ENCODE measurements around the gene VDAC1. TPM values are rescaled to one million over a fixed set of nuclear protein-coding genes. Genes with fewer than 3 reads are reported as not detected.
A peak's percentile ranks its signal among the peaks of the same experiment; 100 is the strongest.

The VDAC1 gene
- total RNA-seq, 8 experiments from 2014 or later: 157 to 304 (median 187) TPM

GRCh38 chr5:133953568-133954145, 51.1 kb downstream of the VDAC1 start:
- no peaks in the 10 kb centered on the region for H3K4me1 ChIP-seq (replicated peaks in 1 of 2)
- WGBS, 10 experiments: 80 to 100% (median 83%) methylated on average over 1 to 8 of the region's 10 CpGs; no CpG with 5 or more reads in 5 of the 10 experiments
- no peak overlapping the region for H3K27ac ChIP-seq
- in situ Hi-C loops (cut with MboI; ENCODE audit: low pct_unique_long_range_greater_than_20kb in 2 of 9, low sequenced_read_pairs in 9 of 9, unreplicated experiment in 9 of 9): no loop called here
- no peak overlapping the region for H3K4me3 ChIP-seq
- no peak for ATAC-seq (replicated peaks in 6 of 8)

GRCh38 chr5:133952729-133953567, 51.8 kb downstream of the VDAC1 start:
- H3K4me1 ChIP-seq (replicated peaks in 1 of 2): no peaks in the 10 kb centered on the region
- in situ Hi-C loops (cut with MboI; ENCODE audit: low pct_unique_long_range_greater_than_20kb in 2 of 9, low sequenced_read_pairs in 9 of 9, unreplicated experiment in 9 of 9): no loop called here
- ATAC-seq (replicated peaks in 6 of 8): peak in 2 of 8 experiments; percentile 97 to 98
- H3K4me3 ChIP-seq: no peak overlapping the region
- H3K27ac ChIP-seq: no peak overlapping the region
- 19 to 78% (median 49%) methylated on average over 1 to 6 of the region's 10 CpGs; no CpG with 5 or more reads in 6 of the 10 experiments for WGBS, 10 experiments

GRCh38 chr5:133950821-133951612, 53.8 kb downstream of the VDAC1 start:
- in situ Hi-C loops (cut with MboI; ENCODE audit: low pct_unique_long_range_greater_than_20kb in 2 of 9, low sequenced_read_pairs in 9 of 9, unreplicated experiment in 9 of 9): no loop called here
- 75 to 100% (median 89%) methylated on average over 1 to 7 of the region's 7 CpGs for WGBS, 10 experiments
- ATAC-seq (replicated peaks in 6 of 8): no peak
- Histone ChIP-seq H3K4me1 (replicated peaks in 1 of 2) (no peaks in the 10 kb centered on the region), H3K27ac (no peak overlapping the region), H3K4me3 (no peak overlapping the region)

- ATAC-seq (replicated peaks in 6 of 8): no peak
- H3K27ac ChIP-seq: no peak overlapping the region
- H3K4me1 ChIP-seq (replicated peaks in 1 of 2): no peaks in the 10 kb centered on the region
- H3K4me3 ChIP-seq: no peak overlapping the region
- in situ Hi-C loops (cut with MboI; ENCODE audit: low pct_unique_long_range_greater_than_20kb in 2 of 9, low sequenced_read_pairs in 9 of 9, unreplicated experiment in 9 of 9): loop anchor here in 2 of 9 experiments (25.0 kb wide), 1 partner anchor 836 kb away; no protein-coding TSS in a partner anchor
Observed at GRCh38 chr5:133948721-133949120, 56.1 kb downstream of the VDAC1 start.

- WGBS, 10 experiments: 20 to 87% (median 79%) methylated on average over 1 to 5 of the region's 5 CpGs; no CpG with 5 or more reads in 3 of the 10 experiments
- no peak overlapping the region for H3K27ac ChIP-seq
- no peak overlapping the region for H3K4me3 ChIP-seq
- no peak for ATAC-seq (replicated peaks in 6 of 8)
- no peaks in the 10 kb centered on the region for H3K4me1 ChIP-seq (replicated peaks in 1 of 2)
- in situ Hi-C loops (cut with MboI; ENCODE audit: low pct_unique_long_range_greater_than_20kb in 2 of 9, low sequenced_read_pairs in 9 of 9, unreplicated experiment in 9 of 9): loop anchor here in 2 of 9 experiments (25.0 kb wide), 1 partner anchor 835 kb away; no protein-coding TSS in a partner anchor
Observed at GRCh38 chr5:133947431-133947841, 57.3 kb downstream of the VDAC1 start.

GRCh38 chr5:133945568-133945967, 59.2 kb downstream of the VDAC1 start:
- H3K27ac ChIP-seq: no peak overlapping the region
- no peak overlapping the region for H3K4me3 ChIP-seq
- no peaks in the 10 kb centered on the region for H3K4me1 ChIP-seq (replicated peaks in 1 of 2)
- 57 to 100% (median 100%) methylated on average over 1 to 2 of the region's 3 CpGs; no CpG with 5 or more reads in 5 of the 10 experiments for WGBS, 10 experiments
- no peak for ATAC-seq (replicated peaks in 6 of 8)
- in situ Hi-C loops (cut with MboI; ENCODE audit: low pct_unique_long_range_greater_than_20kb in 2 of 9, low sequenced_read_pairs in 9 of 9, unreplicated experiment in 9 of 9): loop anchor here in 2 of 9 experiments (25.0 kb wide), 1 partner anchor 833 kb away; no protein-coding TSS in a partner anchor

- Histone ChIP-seq H3K4me1 (replicated peaks in 1 of 2) (no peaks in the 10 kb centered on the region), H3K4me3 (no peak overlapping the region), H3K27ac (no peak overlapping the region)
- peak in 7 of 8 experiments; percentile 27 to 88 (median 45) for ATAC-seq (replicated peaks in 6 of 8)
- 29 to 90% (median 63%) methylated on average over 2 to 12 of the region's 19 CpGs for WGBS, 10 experiments
- in situ Hi-C loops (cut with MboI; ENCODE audit: low pct_unique_long_range_greater_than_20kb in 2 of 9, low sequenced_read_pairs in 9 of 9, unreplicated experiment in 9 of 9): loop anchor here in 2 of 9 experiments (25.0 kb wide), 1 partner anchor 832 kb away; no protein-coding TSS in a partner anchor
Observed at GRCh38 chr5:133944263-133945185, 60.3 kb downstream of the VDAC1 start.

GRCh38 chr5:133943475-133943817, 61.3 kb downstream of the VDAC1 start:
- in situ Hi-C loops (cut with MboI; ENCODE audit: low pct_unique_long_range_greater_than_20kb in 2 of 9, low sequenced_read_pairs in 9 of 9, unreplicated experiment in 9 of 9): loop anchor here in 2 of 9 experiments (25.0 kb wide), 1 partner anchor 831 kb away; no protein-coding TSS in a partner anchor
- WGBS, 10 experiments: 15 to 93% (median 67%) methylated on average over 3 to 4 of the region's 7 CpGs; no CpG with 5 or more reads in 4 of the 10 experiments
- H3K4me3 ChIP-seq: no peak overlapping the region
- no peaks in the 10 kb centered on the region for H3K4me1 ChIP-seq (replicated peaks in 1 of 2)
- ATAC-seq (replicated peaks in 6 of 8): no peak
- H3K27ac ChIP-seq: no peak overlapping the region

GRCh38 chr5:133942614-133943474, 61.9 kb downstream of the VDAC1 start:
- ATAC-seq (replicated peaks in 6 of 8): peak in 3 of 8 experiments; percentile 49 to 85 (median 80)
- Histone ChIP-seq H3K4me1 (replicated peaks in 1 of 2) (no peaks in the 10 kb centered on the region), H3K27ac (no peak overlapping the region), H3K4me3 (no peak overlapping the region)
- in situ Hi-C loops (cut with MboI; ENCODE audit: low pct_unique_long_range_greater_than_20kb in 2 of 9, low sequenced_read_pairs in 9 of 9, unreplicated experiment in 9 of 9): loop anchor here in 2 of 9 experiments (25.0 kb wide), 1 partner anchor 831 kb away; no protein-coding TSS in a partner anchor
- WGBS, 10 experiments: 57 to 100% (median 90%) methylated on average over 1 to 6 of the region's 11 CpGs; no CpG with 5 or more reads in 3 of the 10 experiments

- Histone ChIP-seq H3K27ac (no peak overlapping the region), H3K4me1 (replicated peaks in 1 of 2) (no peaks in the 10 kb centered on the region), H3K4me3 (no peak overlapping the region)
- 60 to 100% (median 91%) methylated on average over 1 to 6 of the region's 8 CpGs; no CpG with 5 or more reads in 3 of the 10 experiments for WGBS, 10 experiments
- no peak for ATAC-seq (replicated peaks in 6 of 8)
- in situ Hi-C loops (cut with MboI; ENCODE audit: low pct_unique_long_range_greater_than_20kb in 2 of 9, low sequenced_read_pairs in 9 of 9, unreplicated experiment in 9 of 9): loop anchor here in 2 of 9 experiments (25.0 kb wide), 1 partner anchor 829 kb away; no protein-coding TSS in a partner anchor
Observed at GRCh38 chr5:133941456-133942196, 63.1 kb downstream of the VDAC1 start.
